Stimulated activated naive B cell treated with anti-CD40 and anti-IgM and Interleukin-4, amounts not matched to agents 10 μg/mL and 1 μg/mL and 100 μg/mL, for 72 hours (primary cell): Measurements from ENCODE around the gene DOLPP1.
"Not testable (repeated sequence)": the region's sequence is repeated elsewhere in the genome, so short reads cannot be mapped to it uniquely, and the experiment has no call there.

Experiments
- ATAC-seq, 2 donors: fragments of 150-1000 bp; cut with Tn5 transposase; replicated peaks; 2 replicates each; pipeline ENCODE4 v1.10.0; 2021; ENCODE audit warnings: moderate library complexity in 1 of 2
- DNase-seq: peaks from one replicate; pipeline ENCODE4 v3.0.0; 2021
- H3K27ac Mint-ChIP-seq: one replicate; pipeline ENCODE4 v1.8.0; 2022; ENCODE audit warnings: mild to moderate bottlenecking, mixed read lengths
- H3K27me3 Mint-ChIP-seq, 2 donors: one replicate each; pipeline ENCODE4 v1.8.0; 2022; ENCODE audit warnings: mixed read lengths in 2 of 2
- H3K36me3 Mint-ChIP-seq, 2 donors: one replicate each; pipeline ENCODE4 v1.8.0; 2022; ENCODE audit warnings: mixed read lengths in 2 of 2, mild to moderate bottlenecking in 1 of 2
- H3K4me1 Mint-ChIP-seq, 2 donors: one replicate each; pipeline ENCODE4 v1.8.0; 2022; ENCODE audit warnings: mixed read lengths in 2 of 2, mild to moderate bottlenecking in 1 of 2
- H3K4me3 Mint-ChIP-seq, 2 donors: one replicate each; pipeline ENCODE4 v1.8.0; 2022; ENCODE audit warnings: mild to moderate bottlenecking in 2 of 2, mixed read lengths in 2 of 2, moderate library complexity in 1 of 2
- H3K9me3 Mint-ChIP-seq, 2 donors: one replicate each; pipeline ENCODE4 v1.8.0; 2022; ENCODE audit warnings: mixed read lengths in 2 of 2, mild to moderate bottlenecking in 1 of 2

Gene DOLPP1

DNA sequence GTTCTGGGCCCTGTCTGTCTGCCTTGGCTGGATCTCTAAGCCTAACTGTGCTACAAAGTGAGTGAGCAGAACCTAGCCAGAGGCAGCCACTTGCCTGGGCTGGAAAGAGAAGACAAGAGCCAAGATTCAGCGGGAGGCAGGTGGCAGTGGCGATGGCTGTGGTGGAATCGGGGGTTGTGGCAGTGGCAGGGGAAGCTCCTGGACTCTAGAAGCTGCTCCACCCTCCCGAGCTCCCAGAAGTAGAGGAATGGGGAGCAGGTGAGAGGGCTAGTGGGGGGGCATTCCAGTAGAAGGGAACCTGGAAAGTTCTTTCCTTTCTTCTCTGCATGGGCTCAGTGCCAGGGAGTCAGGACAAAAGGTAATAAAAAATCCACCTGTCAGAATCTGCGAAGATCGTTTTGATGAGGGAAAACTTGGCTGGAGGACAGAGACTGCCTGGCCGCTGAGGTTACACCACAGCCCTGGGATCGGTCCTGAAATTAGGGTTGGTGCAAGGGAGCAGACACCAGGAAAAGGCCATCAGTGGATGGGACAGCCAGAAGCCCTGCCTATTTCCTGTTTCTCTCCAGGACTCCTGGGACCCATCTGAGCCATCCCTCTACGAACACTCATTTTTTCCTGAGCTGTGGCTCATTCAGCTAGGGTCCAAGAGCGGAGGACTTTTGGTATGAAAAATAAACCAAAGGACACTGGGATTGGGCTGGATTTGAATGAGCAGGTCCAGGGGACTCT is 28.1 kb downstream of the DOLPP1 start:
- Mint-ChIP-seq H3K27me3 (no peaks in the 10 kb centered on the region), H3K36me3 (peaks cover 3 to 4% of the 10 kb centered on the region in 2 donors), H3K4me3 (peak overlapping the region; percentile 64 to 82), H3K27ac (peak overlapping the region; percentile 33), H3K4me1 (peaks cover 23 to 40% of the 10 kb centered on the region in 2 donors), H3K9me3 (no peaks in the 10 kb centered on the region)
- no peak for ATAC-seq
- no peak for DNase-seq

GRCh38 chr9:129109537-129109903 is 28.6 kb downstream of the DOLPP1 start:
- ATAC-seq (no peak), DNase-seq (no peak)
- H3K27me3 Mint-ChIP-seq: no peaks in the 10 kb centered on the region

DNA sequence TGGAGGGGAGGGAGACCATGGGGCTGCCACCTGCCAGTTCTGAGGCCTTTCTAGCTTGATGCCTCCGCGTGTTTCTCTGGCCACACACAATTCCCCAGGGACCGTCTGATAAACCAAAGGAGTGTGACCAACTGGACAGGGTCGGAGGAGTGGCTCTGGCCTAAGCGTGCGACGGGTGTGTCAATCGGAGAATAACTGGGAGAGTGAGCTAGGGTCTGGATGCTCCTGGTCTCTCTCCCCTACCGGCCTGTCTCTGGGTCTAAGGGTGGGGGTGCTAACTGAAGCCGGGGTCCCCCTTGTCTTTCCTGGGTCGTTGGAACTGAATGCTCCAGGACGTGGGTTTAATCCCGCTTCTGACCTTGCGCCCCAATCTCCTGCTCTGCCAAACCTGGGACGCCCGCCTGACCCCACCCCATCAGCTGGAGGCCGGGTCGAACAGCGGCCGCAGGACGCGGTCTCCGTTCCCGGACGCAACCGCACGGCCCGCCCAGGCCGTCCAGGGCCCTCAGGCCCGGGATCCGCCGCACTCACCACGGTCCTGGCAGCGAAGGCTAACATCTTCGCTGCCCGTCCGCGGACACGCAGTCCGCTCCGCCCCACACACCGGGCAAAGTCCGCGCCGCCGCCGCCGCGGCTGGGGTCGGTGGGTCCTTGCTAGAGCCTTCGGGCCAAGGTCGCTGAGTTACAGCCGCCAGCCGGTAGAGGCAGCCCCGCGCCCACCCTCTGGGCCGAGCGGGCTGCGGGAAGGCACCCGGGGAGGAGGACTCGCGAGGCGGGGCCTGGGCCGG is 29.2 kb downstream of the DOLPP1 start:
- Mint-ChIP-seq H3K27me3 (no peaks in the 10 kb centered on the region), H3K4me3 (peak overlapping the region; percentile 94 to 96), H3K9me3 (no peaks in the 10 kb centered on the region), H3K27ac (no peak overlapping the region), H3K4me1 (peaks cover 25 to 51% of the 10 kb centered on the region in 2 donors), H3K36me3 (peaks cover 3 to 4% of the 10 kb centered on the region in 2 donors)
- DNase-seq: no peak
- ATAC-seq: no peak

More at GRCh38 chr9:129109537-129109903, 28.6 kb downstream of the DOLPP1 start:
- Mint-ChIP-seq H3K4me3 (peak overlapping the region; percentile 64 to 82), H3K27ac (no peak overlapping the region), H3K36me3 (peaks cover 3 to 4% of the 10 kb centered on the region in 2 donors), H3K4me1 (peaks cover 23 to 45% of the 10 kb centered on the region in 2 donors), H3K9me3 (no peaks in the 10 kb centered on the region)

- ATAC-seq: peak; percentile 90
- H3K4me3 Mint-ChIP-seq: peak within 1 kb of the TSS; percentile 94 to 96
- H3K9me3 Mint-ChIP-seq: no peaks in the 10 kb centered on the region
- peak; percentile 89 for DNase-seq
- peaks cover 3 to 4% of the 10 kb centered on the region in 2 donors for H3K36me3 Mint-ChIP-seq
- peak within 1 kb of the TSS; percentile 98 for H3K27ac Mint-ChIP-seq
- peaks cover 27 to 59% of the 10 kb centered on the region in 2 donors for H3K4me1 Mint-ChIP-seq
- H3K27me3 Mint-ChIP-seq: no peaks in the 10 kb centered on the region
These were observed 30.0 kb downstream of the DOLPP1 start, which contains the start of the genes CRAT and PTPA for GRCh38 chr9:129110740-129111527. Gene CRAT, minus strand, starts transcription at chr9:129110793. Its CDS starts 284 bp downstream, at chr9:129110509. Gene PTPA, plus strand, starts transcription at chr9:129111415. Its CDS starts 186 bp downstream, at chr9:129111601.

DNA sequence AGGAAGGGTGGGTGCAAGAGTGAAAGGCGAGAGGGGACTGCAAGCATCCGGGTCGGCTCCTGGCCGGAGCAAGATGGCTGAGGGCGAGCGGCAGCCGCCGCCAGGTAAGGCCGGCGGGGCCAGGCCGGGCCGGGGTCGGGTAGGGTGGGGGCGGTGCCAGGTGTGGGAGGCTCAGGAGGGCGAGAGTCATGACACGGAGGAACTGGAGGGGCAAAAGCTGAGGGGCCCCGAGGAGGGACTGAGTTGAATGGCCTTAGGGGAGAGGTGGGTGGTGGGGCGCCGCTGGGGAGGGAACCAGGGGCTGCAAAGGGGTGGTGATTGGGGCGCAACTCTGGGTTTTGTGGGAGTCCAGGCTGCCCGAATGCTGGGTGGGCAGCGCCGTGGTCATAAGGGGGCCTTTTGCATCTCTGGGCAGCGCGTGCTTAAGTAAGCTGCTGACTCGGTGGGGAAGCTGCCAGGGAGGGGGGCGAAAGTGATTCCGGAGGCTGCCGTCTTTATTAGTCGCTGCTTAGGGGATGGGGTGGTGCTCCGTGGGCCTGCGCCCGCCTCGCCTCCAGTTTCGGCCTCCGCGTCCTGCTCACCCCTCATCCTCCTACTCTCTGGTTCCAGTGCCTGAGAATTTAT is 30.7 kb downstream of the DOLPP1 start:
- Mint-ChIP-seq H3K27me3 (no peaks in the 10 kb centered on the region), H3K9me3 (no peaks in the 10 kb centered on the region), H3K27ac (peak overlapping the region; percentile 98), H3K36me3 (peaks cover 3 to 4% of the 10 kb centered on the region in 2 donors), H3K4me1 (peaks cover 27 to 60% of the 10 kb centered on the region in 2 donors), H3K4me3 (peak overlapping the region; percentile 94 to 96)
- DNase-seq (no peak), ATAC-seq (peak; percentile 22 to 25)

DNA sequence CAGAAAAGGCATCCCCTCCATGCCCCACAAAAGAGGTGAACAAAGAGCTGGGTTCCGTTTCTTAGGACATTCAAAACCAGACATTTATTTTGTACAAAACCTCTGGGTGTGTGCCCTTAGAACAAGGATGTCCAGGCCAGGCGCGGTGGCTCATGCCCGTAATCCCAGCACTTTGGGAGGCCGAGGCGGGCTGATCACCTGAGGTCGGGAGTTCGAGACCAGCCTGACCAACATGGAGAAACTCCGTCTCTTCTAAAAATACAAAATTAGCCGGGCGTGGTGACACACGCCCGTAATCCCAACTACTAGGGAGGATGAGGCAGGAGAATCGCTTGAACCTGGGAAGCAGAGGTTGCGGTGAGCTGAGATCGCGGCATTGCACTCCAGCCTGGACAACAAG is 31.6 kb downstream of the DOLPP1 start:
- H3K36me3 Mint-ChIP-seq, ATAC-seq, H3K27ac Mint-ChIP-seq, H3K27me3 Mint-ChIP-seq, DNase-seq, H3K9me3 Mint-ChIP-seq: not testable (repeated sequence)
- Mint-ChIP-seq H3K4me1 (peaks cover 26 to 60% of the 10 kb centered on the region in 2 donors), H3K4me3 (peak overlapping the region; percentile 94 to 96)

DNA sequence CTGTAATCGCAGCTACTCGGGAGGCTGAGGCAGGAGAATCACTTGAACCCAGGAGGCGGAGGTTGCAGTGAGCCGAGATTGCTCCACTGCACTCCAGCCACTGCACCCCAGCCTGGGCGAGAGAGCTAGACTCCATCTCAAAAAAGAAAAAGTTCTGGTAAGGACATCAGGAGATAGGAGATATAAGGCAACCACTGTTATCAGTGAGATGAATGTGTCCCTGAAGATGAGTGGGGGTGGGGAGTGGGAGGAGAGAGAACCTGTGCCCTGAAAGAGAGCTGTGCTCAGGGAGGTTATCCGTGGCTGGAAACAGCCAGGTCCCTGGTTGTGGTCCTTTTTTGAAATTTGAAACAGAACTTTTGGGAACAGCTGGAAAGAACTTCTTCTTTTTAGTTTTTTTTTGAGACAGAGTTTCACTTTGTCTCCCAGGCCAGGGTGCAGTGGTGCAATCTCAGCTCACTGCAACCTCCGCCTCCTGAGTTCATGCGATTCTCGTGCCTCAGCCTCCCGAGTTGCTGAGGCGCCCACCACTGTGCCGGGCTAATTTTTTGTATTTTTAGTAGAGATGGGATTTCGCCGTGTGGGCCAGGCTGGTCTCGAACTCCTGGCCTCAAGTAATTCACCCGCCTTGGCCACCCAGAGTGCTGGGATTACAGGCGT is 32.9 kb downstream of the DOLPP1 start:
- Mint-ChIP-seq H3K27me3 (no peaks in the 10 kb centered on the region), H3K36me3 (peaks cover 0 to 1% of the 10 kb centered on the region in 2 donors), H3K27ac (no peak overlapping the region), H3K4me1 (peaks cover 24 to 57% of the 10 kb centered on the region in 2 donors), H3K9me3 (no peaks in the 10 kb centered on the region), H3K4me3 (no peak overlapping the region)
- DNase-seq (no peak), ATAC-seq (no peak)

DNA sequence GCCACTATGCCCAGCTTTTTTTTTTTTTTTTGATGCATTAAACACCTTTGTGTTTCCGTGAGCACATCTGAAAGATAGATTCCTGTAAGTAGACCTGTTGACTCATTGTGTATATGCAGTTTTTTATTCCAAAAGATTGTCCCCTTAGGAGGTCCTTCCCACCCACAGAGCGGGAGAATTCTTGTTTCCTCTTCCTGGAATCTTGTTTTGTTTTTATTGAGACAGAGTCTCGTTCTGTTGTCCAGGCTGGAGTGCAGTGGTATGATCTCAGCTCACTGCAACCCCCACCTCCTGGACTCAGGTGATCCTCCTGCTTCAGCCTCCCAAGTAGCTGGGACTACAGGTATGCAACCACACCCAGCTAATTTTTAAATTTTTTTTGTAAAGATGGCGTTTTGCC is 37.9 kb downstream of the DOLPP1 start:
- DNase-seq (no peak), ATAC-seq (no peak)
- no peaks in the 10 kb centered on the region for H3K9me3 Mint-ChIP-seq
- H3K36me3 Mint-ChIP-seq: peaks cover 21 to 22% of the 10 kb centered on the region in 2 donors
- H3K4me3 Mint-ChIP-seq: no peak overlapping the region
- H3K27ac Mint-ChIP-seq: no peak overlapping the region
- no peaks in the 10 kb centered on the region for H3K27me3 Mint-ChIP-seq
- peaks cover 8 to 27% of the 10 kb centered on the region in 2 donors for H3K4me1 Mint-ChIP-seq

DNA sequence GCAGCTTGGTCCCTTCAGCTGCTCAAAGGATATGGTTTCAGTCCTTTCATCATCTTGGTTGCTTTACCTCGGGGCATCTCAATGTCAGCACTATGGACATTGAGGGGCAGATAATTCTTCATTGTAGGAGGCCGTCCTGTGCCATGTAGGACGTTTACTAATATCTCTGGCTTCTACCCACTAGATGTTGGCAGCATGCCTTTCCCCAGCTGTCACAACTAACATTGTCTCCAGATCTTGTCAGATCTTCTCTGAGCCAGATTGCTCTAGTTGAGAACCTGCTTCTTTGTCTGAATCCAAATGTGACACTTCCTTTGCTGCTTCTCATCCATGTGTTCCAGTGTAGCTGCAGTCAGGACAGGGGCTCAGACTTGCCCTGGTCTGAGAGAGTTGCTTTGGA is 40.6 kb downstream of the DOLPP1 start:
- H3K27me3 Mint-ChIP-seq: no peaks in the 10 kb centered on the region
- no peak for DNase-seq
- H3K9me3 Mint-ChIP-seq: no peaks in the 10 kb centered on the region
- peaks cover 7 to 24% of the 10 kb centered on the region in 2 donors for H3K4me1 Mint-ChIP-seq
- peaks cover 27 to 35% of the 10 kb centered on the region in 2 donors for H3K36me3 Mint-ChIP-seq
- peak overlapping the region; percentile 14 for H3K27ac Mint-ChIP-seq
- no peak overlapping the region for H3K4me3 Mint-ChIP-seq
- ATAC-seq: no peak

GRCh38 chr9:129122133-129122532 is 41.2 kb downstream of the DOLPP1 start:
- ATAC-seq (no peak), DNase-seq (no peak)
- peaks cover 11 to 30% of the 10 kb centered on the region in 2 donors for H3K4me1 Mint-ChIP-seq
- no peak overlapping the region for H3K4me3 Mint-ChIP-seq
- H3K27me3 Mint-ChIP-seq: no peaks in the 10 kb centered on the region
- peaks cover 27 to 39% of the 10 kb centered on the region in 2 donors for H3K36me3 Mint-ChIP-seq
- no peaks in the 10 kb centered on the region for H3K9me3 Mint-ChIP-seq
- no peak overlapping the region for H3K27ac Mint-ChIP-seq

DNA sequence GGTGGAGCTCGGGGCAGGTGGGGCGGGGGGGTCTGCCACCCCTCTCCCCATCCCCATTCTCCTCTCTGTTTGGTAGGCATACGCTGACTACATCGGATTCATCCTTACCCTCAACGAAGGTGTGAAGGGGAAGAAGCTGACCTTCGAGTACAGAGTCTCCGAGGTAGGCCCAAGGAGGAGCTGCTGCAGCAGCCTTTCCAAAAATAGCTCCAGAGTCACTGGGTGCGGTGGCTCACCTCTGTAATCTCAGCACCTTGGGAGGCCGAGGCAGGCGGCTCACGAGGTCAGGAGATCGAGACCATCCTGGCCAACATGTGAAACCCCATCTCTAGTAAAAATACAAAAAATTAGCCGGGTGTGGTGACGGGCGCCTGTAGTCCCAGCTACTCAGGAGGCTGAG is 42.1 kb downstream of the DOLPP1 start:
- not testable (repeated sequence) for H3K9me3 Mint-ChIP-seq, H3K27me3 Mint-ChIP-seq, H3K4me3 Mint-ChIP-seq, ATAC-seq, DNase-seq, H3K27ac Mint-ChIP-seq
- H3K36me3 Mint-ChIP-seq: peaks cover 27 to 46% of the 10 kb centered on the region in 2 donors
- H3K4me1 Mint-ChIP-seq: peaks cover 13 to 37% of the 10 kb centered on the region in 2 donors

DNA sequence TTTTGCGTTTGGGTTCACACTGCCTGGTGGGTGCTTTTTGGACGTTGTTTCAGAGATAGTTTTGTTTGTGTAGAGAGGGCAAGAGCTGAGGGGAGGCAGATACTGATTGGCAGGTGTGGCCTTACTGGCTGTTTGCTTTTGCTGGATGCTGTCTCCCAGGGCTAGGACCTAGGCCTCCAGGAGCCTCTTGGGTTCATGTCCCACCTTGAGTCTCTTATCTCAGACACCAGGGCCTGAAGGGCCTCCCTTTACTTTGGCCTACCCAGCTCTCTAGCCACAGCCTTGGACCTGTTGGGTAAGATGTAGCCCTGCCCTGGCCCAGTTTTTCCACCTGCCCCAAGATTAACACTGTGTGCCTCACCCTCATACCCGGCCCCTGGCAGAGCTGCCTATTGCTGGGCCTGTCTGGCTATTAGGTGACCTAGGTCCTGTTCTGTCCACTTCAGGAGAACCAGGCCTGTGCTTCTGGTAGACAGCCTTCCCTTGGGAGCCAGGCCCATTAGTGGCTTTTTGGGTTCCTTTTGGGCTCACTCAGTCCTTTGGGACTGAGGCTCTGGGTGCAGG is 43.7 kb downstream of the DOLPP1 start:
- H3K9me3 Mint-ChIP-seq: no peaks in the 10 kb centered on the region
- no peak for ATAC-seq
- no peaks in the 10 kb centered on the region for H3K27me3 Mint-ChIP-seq
- DNase-seq: no peak
- peak overlapping the region; percentile 3 for H3K27ac Mint-ChIP-seq
- no peak overlapping the region for H3K4me3 Mint-ChIP-seq
- H3K4me1 Mint-ChIP-seq: peaks cover 13 to 37% of the 10 kb centered on the region in 2 donors
- H3K36me3 Mint-ChIP-seq: peaks cover 31 to 53% of the 10 kb centered on the region in 2 donors

GRCh38 chr9:129125478-129125877 is 44.6 kb downstream of the DOLPP1 start:
- H3K36me3 Mint-ChIP-seq: peaks cover 27 to 53% of the 10 kb centered on the region in 2 donors
- H3K27ac Mint-ChIP-seq: no peak overlapping the region
- DNase-seq (no peak), ATAC-seq (peak; percentile 76 to 88)
- no peak overlapping the region for H3K4me3 Mint-ChIP-seq
- H3K9me3 Mint-ChIP-seq: no peaks in the 10 kb centered on the region
- H3K4me1 Mint-ChIP-seq: peaks cover 11 to 36% of the 10 kb centered on the region in 2 donors
- H3K27me3 Mint-ChIP-seq: no peaks in the 10 kb centered on the region
